GM18909 (cell line): ENCODE measurements around the gene TRAPPC3L.

ENCODE experiments used
- ATAC-seq: cut with Tn5 transposase; IDR thresholded peaks from one replicate; pipeline ENCODE4 v1.9.1; 2021; ENCODE audit warnings: mild to moderate bottlenecking; ENCODE audit not compliant: unreplicated experiment, poor library complexity

The TRAPPC3L gene

DNA sequence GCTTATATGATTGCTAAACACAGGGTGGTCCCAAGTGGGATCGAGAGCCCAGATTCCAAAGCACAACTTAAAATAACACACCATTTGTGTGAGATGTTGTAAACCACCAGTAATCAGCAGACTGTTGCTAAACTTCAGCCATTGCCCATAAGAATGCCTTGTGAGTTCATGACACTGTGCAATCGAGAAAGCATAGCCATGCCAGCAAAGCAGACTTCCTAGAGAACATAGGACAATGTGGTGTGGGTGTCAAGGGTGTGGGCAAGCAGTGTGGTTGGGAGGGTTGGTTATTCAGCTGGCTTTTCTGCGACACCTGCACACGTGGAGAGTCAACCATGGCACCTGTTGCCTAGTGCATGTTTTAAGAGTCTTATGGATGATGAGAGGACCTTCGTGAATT is 100.4 kb downstream of the TRAPPC3L start:
- no peak for ATAC-seq
